GM12864 (cell line): Measurements from ENCODE around the gene SLC22A1.

ENCODE experiments used
- DNase-seq: peaks from one replicate; pipeline ENCODE4 v3.0.0-alpha.2; 2011; ENCODE audit warnings: low read depth
- H3K4me3 ChIP-seq: 2 replicates; pipeline ENCODE4 v1.5.1; 2011; ENCODE audit warnings: mild to moderate bottlenecking, low read depth, low read length, control low read depth
- TF ChIP-seq, protein P1 (sequence below): IDR thresholded peaks from 2 replicates; pipeline ENCODE4 v1.5.1; 2011; ENCODE audit warnings: low read depth, mild to moderate bottlenecking, moderate library complexity, low read length, control low read depth, inconsistent platforms; ENCODE audit errors: missing control alignments

The SLC22A1 gene

DNA sequence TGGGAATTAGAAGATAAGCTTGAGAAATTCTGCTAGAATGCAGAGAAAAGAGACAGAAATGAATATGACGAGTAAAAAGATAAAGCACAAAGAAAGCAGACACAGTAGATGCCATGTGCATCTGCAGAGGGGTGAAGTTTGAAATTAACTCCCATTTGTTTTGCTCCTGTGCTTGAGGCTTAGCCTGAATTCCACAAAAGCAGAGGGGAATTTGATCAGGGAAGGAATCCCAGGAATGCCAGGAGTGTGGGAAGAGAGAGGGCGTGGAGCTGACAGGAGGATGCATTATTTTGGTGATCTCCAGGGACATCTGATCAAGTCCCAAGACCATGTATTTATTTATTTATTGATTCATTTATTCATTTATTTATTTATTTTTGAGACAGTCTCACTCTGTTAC, 55.6 kb downstream of the SLC22A1 start:
- no peak for DNase-seq
- no peak overlapping the region for H3K4me3 ChIP-seq
- TF ChIP-seq, protein P1, sequence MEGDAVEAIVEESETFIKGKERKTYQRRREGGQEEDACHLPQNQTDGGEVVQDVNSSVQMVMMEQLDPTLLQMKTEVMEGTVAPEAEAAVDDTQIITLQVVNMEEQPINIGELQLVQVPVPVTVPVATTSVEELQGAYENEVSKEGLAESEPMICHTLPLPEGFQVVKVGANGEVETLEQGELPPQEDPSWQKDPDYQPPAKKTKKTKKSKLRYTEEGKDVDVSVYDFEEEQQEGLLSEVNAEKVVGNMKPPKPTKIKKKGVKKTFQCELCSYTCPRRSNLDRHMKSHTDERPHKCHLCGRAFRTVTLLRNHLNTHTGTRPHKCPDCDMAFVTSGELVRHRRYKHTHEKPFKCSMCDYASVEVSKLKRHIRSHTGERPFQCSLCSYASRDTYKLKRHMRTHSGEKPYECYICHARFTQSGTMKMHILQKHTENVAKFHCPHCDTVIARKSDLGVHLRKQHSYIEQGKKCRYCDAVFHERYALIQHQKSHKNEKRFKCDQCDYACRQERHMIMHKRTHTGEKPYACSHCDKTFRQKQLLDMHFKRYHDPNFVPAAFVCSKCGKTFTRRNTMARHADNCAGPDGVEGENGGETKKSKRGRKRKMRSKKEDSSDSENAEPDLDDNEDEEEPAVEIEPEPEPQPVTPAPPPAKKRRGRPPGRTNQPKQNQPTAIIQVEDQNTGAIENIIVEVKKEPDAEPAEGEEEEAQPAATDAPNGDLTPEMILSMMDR, result no peak

DNA sequence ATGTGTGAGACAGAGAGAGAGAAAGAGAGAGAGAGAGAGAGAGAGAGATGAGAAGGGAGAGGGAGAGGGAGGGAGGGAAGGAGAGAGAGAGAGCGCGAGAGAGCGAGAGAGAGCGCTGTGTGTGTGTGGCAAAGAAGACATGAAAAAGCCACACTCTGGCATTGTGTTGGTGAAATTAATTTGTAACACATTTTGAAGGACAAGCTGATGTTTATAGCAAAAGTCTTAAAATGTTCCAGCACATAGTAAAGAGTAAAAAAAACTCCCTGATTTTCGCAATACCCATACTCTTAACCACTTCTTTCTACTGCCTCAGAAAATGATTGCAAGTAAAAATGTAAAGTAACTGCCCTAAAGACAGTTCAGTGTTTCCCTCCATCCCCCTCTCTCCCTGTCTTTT, 56.7 kb downstream of the SLC22A1 start:
- H3K4me3 ChIP-seq, result no peak overlapping the region
- TF ChIP-seq, protein P1, result no peak
- DNase-seq, result no peak

GRCh38 chr6:160180706-160181105, 59.1 kb downstream of the SLC22A1 start:
- TF ChIP-seq, protein P1, result no peak
- DNase-seq, result no peak
- H3K4me3 ChIP-seq, result no peak overlapping the region

DNA sequence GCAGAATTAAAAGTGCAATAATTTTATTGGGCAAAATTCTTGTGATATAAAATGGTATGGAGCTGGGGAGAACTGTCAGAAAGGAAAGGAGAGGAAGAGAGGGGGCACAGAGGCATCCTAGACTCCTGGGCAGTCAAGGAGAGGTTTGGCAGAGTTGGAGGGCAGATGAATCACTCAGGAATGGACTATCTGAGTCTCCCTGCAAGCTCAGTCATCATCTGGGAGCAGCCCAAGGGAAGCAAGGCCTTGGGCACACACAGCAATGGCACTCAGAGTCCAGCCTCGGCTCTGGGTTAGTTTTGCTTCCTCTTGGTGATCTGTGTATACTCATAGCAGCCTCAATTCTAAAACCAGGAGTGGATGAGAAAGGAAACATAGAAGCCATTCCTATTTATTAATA, 67.2 kb downstream of the SLC22A1 start:
- TF ChIP-seq, protein P1, result no peak
- DNase-seq, result no peak
- H3K4me3 ChIP-seq, result no peak overlapping the region

DNA sequence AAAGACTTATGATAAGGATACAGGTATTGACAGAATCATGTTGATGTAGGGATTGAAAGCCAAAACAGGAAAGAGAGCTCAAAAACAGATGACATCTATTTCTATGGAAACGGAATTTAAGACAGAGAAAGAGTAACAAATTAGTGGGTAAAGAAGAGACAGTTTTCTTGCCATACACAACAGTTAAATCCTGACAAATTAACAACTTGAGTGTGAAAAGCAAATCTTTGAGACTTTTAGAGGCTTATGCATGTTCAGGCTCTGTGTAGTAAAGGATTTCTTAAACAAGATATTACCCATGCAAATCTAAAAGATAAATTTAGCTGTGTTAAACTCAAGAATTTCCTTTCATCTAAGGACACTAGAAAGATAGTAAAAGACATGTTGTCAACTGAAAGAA, 68.5 kb downstream of the SLC22A1 start:
- no peak overlapping the region for H3K4me3 ChIP-seq
- DNase-seq, result no peak
- TF ChIP-seq, protein P1, result no peak

DNA sequence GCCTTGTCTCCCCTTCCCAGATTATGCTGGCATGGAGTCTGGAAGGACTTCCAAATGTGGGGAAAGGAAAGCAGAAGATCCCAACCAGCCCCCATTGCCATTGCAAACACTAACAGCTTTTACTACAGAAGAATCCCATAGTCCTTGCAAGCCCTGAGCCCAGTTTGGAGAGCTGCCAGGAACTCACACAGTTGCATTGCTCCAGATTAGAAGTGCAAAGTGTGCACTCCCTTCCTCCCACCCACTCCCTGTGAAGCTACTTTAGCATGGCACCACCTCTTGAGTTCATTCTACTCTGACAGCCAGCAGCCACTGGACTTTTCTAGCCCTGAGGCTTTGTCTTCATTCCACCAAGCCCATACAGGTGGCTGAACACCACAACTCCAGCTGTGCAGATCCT, 69.4 kb downstream of the SLC22A1 start:
- TF ChIP-seq, protein P1, result no peak
- no peak for DNase-seq
- no peak overlapping the region for H3K4me3 ChIP-seq

- no peak for DNase-seq
- no peak overlapping the region for H3K4me3 ChIP-seq
- TF ChIP-seq, protein P1, result no peak
Measured at GRCh38 chr6:160192840-160193239, 71.2 kb downstream of the SLC22A1 start.
